Measurements from ENCODE around the gene PPM1H.

- TF ChIP-seq CTCF (IDR thresholded peaks at IDR 0.05) = no peak
- no peak for TF ChIP-seq POLR2AphosphoS5 (IDR thresholded peaks at IDR 0.05)
- TF ChIP-seq POLR2A (IDR thresholded peaks at IDR 0.05) = no peak
Observed at GRCh38 chr12:62899568-62900390, 35.2 kb downstream of the PPM1H start.

Data from stomach (tissue), 4 donors.